GM12878 (cell line): Measurements from ENCODE around the gene ATXN7L1. TPM values are rescaled to one million over a fixed set of nuclear protein-coding genes. Genes with fewer than 3 reads are reported as not detected.

Experiments used
- ATAC-seq: fragments of 200-7000 bp; cut with Tn5 transposase; 3 replicates; pipeline ENCODE4 v1.9.1; 2020; ENCODE audit warnings: mild to moderate bottlenecking, moderate library complexity
- BruUV-seq: library from RNA; stranded (reverse); fragments of 400-500 nt; replicated peaks from 2 replicates; lab custom pipeline; 2021; lab: Mats Ljungman, UMichigan
- CTCF ChIA-PET: fragments of 300-600 bp; sonication (Branson Sonifier 250); formaldehyde crosslinking; extraction: SDS; loops from one replicate; lab custom pipeline; 2021; ENCODE audit warnings: inconsistent platforms; lab: Yijun Ruan, JAX
- POLR2A ChIA-PET: fragments of 350-600 bp; formaldehyde crosslinking; extraction: SDS; loops from one replicate; lab custom pipeline; 2021; ENCODE audit warnings: inconsistent platforms; lab: Charles Lee
- RAD21 ChIA-PET: fragments of 300-600 bp; sonication (Branson Sonifier 250); formaldehyde crosslinking; loops from one replicate; lab custom pipeline; 2023; ENCODE audit warnings: antibody characterized with exemption; ENCODE audit not compliant: unreplicated experiment; lab: Charles Lee
- SMC1A ChIA-PET: fragments of 300-600 bp; sonication (Branson Sonifier 250); formaldehyde crosslinking; loops from one replicate; lab custom pipeline; 2023; ENCODE audit not compliant: unreplicated experiment, uncharacterized antibody; lab: Charles Lee
- DNase-seq: peaks from one replicate; pipeline ENCODE4 v3.0.0-alpha.2; 2011; ENCODE audit warnings: low read depth, low spot score
- FAIRE-seq: peaks from 3 replicates; lab custom pipeline; 2011; peaks lifted over from hg19 to GRCh38; lab: Jason Lieb, UNC
- H2AFZ ChIP-seq: 2 replicates; pipeline ENCODE4 v1.6.0; 2011; ENCODE audit warnings: low read depth, low read length, control low read depth; ENCODE audit not compliant: control insufficient read depth
- H3K27ac ChIP-seq: 2 replicates; pipeline ENCODE4 v1.5.1; 2011; ENCODE audit warnings: control low read depth; ENCODE audit not compliant: control insufficient read depth, insufficient read depth
- H3K27me3 ChIP-seq, 2 experiments: replicated peaks in 1 of 2; 2 replicates each; pipeline versions ENCODE4 v1.6.0 to v1.6.1; 2011; ENCODE audit warnings: low read length in 1 of 2; ENCODE audit not compliant: control insufficient read depth in 2 of 2, insufficient read depth in 2 of 2
- H3K36me3 ChIP-seq, 2 experiments: 2 replicates each; pipeline ENCODE4 v1.5.1; 2011; ENCODE audit warnings: low read length in 1 of 2; ENCODE audit not compliant: control insufficient read depth in 2 of 2, insufficient read depth in 2 of 2
- H3K4me1 ChIP-seq: 2 replicates; pipeline ENCODE4 v1.6.1; 2011; ENCODE audit warnings: mild to moderate bottlenecking, low read length, moderate library complexity, mixed read lengths; ENCODE audit not compliant: control insufficient read depth, insufficient read depth
- H3K4me2 ChIP-seq: 2 replicates; pipeline ENCODE4 v1.6.0; 2011; ENCODE audit warnings: control low read depth; ENCODE audit not compliant: control insufficient read depth, insufficient read depth
- H3K4me3 ChIP-seq: fragments of 200-600 bp; sonication (generic); 2 replicates; pipeline ENCODE4 v1.5.1; 2016
- H3K79me2 ChIP-seq: 2 replicates; pipeline ENCODE4 v1.6.0; 2011; ENCODE audit warnings: low read length; ENCODE audit not compliant: control insufficient read depth, insufficient read depth
- H3K9ac ChIP-seq: 2 replicates; pipeline ENCODE4 v1.8.0; 2011; ENCODE audit warnings: low read length, control low read depth, mixed read lengths; ENCODE audit not compliant: control insufficient read depth, insufficient read depth
- H3K9me3 ChIP-seq: replicated peaks from 3 replicates; pipeline ENCODE4 v1.5.1; 2011; ENCODE audit warnings: mild to moderate bottlenecking, low read length; ENCODE audit not compliant: control insufficient read depth, insufficient read depth
- H4K20me1 ChIP-seq: 2 replicates; pipeline ENCODE4 v1.6.0; 2011; ENCODE audit not compliant: control insufficient read depth, insufficient read depth
- CHD2 ChIP-seq: IDR thresholded peaks from 2 replicates; pipeline ENCODE4 v1.6.1; 2011; ENCODE audit warnings: low read depth, low read length, improper control_type of control experiment, borderline replicate concordance
- E2F8 ChIP-seq: fragments of 450-650 bp; IDR thresholded peaks from 2 replicates; pipeline ENCODE4 v1.6.1; 2018; ENCODE audit warnings: mild to moderate bottlenecking, low read depth, moderate library complexity; ENCODE audit not compliant: partially characterized antibody
- HDAC6 ChIP-seq: fragments of 200-600 bp; sonication (generic); IDR thresholded peaks from one replicate; pipeline ENCODE4 v1.8.0; 2017; ENCODE audit warnings: antibody characterized with exemption; ENCODE audit not compliant: unreplicated experiment
- SP1 ChIP-seq: IDR thresholded peaks from one replicate; pipeline ENCODE4 v1.6.1; 2011; ENCODE audit warnings: low read depth, low read length
- WGBS: methylation state at CpG from one replicate; pipeline ENCODE4 v1.1.6; 2016; ENCODE audit warnings: low lambda C conversion rate; ENCODE audit not compliant: insufficient replicate concordance, insufficient coverage; ENCODE audit errors: missing lambda C conversion rate; 5-methylcytosine and 5-hydroxymethylcytosine counted together
- in situ Hi-C: fragments of 300-500 bp; cut with MboI; formaldehyde crosslinking; loops from 9 replicates; pipeline ENCODE4 v1.14.3; 2018; ENCODE audit warnings: mixed read lengths
- intact Hi-C: fragments of 100-400 bp; cut with micrococcal nuclease; formaldehyde crosslinking; loops from one replicate; pipeline ENCODE4 v1.14.2; 2022; ENCODE audit not compliant: unreplicated experiment
- polyA plus RNA-seq, 11 experiments: library from polyadenylated mRNA; depleted of rRNA in 4 of 11; unstranded in 6 of 11; stranded (reverse) in 5 of 11; fragments of >200 nt; fragmentation: Nextera tagmentation in 4 of 11; fragmentation: Illumina TruSeq in 1 of 11; extraction: Ambion mirVana in 4 of 11; extraction: Trizol in 1 of 11; gene quantifications; 1 replicate in 1 of 11; 2 replicates in 10 of 11; pipeline versions ENCODE4 v1.2.1 to v1.2.3, GENCODE V29; 2011 to 2016; ENCODE audit warnings: inconsistent platforms in 2 of 11, missing spikeins in 2 of 11, low read depth in 1 of 11
- total RNA-seq, 4 experiments: library from RNA; depleted of rRNA in 3 of 4; stranded (reverse); fragments of >200 nt in 3 of 4; fragmentation: Illumina TruSeq in 1 of 4; extraction: Trizol in 1 of 4; gene quantifications; 2 replicates each; pipeline versions ENCODE4 v1.2.1 to v1.2.3, GENCODE V29; 2013 to 2021

The ATXN7L1 gene
- total and polyA plus RNA-seq, 10 of the 15 experiments (the other 5 are each of a cell fraction or from before 2014, with no cell fraction given), result 0.40 to 2.9 (median 1.2) TPM

GRCh38 chr7:105705427-105705826 lies 171.0 kb downstream of the ATXN7L1 start:
- Histone ChIP-seq H3K4me1 (no peaks in the 10 kb centered on the region), H3K4me2 (no peak overlapping the region), H3K9me3 (no peaks in the 10 kb centered on the region; the same call in 2 of the 3 replicates), H3K9ac (no peak overlapping the region), H3K27me3 (no peaks in the 10 kb centered on the region), H3K27ac (no peak overlapping the region), H3K4me3 (no peak overlapping the region), H2AFZ (no peak overlapping the region), H3K36me3 (no peaks in the 10 kb centered on the region), H4K20me1 (no peaks in the 10 kb centered on the region), H3K79me2 (no peaks in the 10 kb centered on the region)
- TF ChIP-seq E2F8, result no peak
- no peak for TF ChIP-seq HDAC6
- TF ChIP-seq SP1, result no peak
- no peak for TF ChIP-seq CHD2
- ChIA-PET POLR2A (no interaction called here), RAD21 (no interaction called here), SMC1A (interaction anchor here (0.5 kb wide), 1 partner anchor 192 kb away, joined by 3 read pairs; no protein-coding TSS in a partner anchor), CTCF (no interaction called here)
- DNase-seq, result no peak
- BruUV-seq, result no TSS peak
- intact Hi-C loops (no loop called here), in situ Hi-C loops (no loop called here)
- ATAC-seq, result no peak
- 48% methylated on average over 7 of the region's 7 CpGs for WGBS
- FAIRE-seq, result no peak
